Measurements from ENCODE around the gene UNC50.
A peak's percentile ranks its signal among the peaks of the same experiment; 100 is the strongest.

Gene UNC50

GRCh38 chr2:98605076-98605475 lies 3.3 kb upstream of the UNC50 start:
- H3K4me3 ChIP-seq (ENCODE audit: low read length) = no peak overlapping the region
- DNase-seq (ENCODE audit: low read depth, low spot score) = no peak

DNA sequence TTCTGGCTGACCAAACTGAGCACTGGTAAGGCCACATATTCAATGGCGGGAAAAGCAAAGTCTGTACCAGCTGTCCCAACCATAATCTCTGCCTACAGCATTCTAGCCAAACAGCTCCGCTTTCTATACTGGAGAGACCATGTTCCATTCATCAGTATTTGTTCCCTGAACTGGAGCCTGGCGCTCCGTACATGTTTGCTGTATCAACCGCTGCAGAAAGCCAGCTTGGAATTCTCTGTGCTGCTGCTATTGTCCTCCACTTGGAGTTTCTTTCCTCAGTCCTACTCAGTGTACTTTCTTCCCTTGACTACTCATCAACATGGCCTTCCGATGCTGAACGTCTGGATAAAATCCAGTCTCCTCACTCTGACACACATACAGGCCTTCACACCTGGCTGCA lies 2.0 kb upstream of the UNC50 start:
- H3K4me3 ChIP-seq (ENCODE audit: low read length) = no peak overlapping the region
- no peak for DNase-seq (ENCODE audit: low read depth, low spot score)

GRCh38 chr2:98607104-98607503 lies 1.3 kb upstream of the UNC50 start:
- peak overlapping the region; percentile 94 for H3K4me3 ChIP-seq (ENCODE audit: low read length)
- no peak for DNase-seq (ENCODE audit: low read depth, low spot score)

- DNase-seq (ENCODE audit: low read depth, low spot score) = no peak
- H3K4me3 ChIP-seq (ENCODE audit: low read length) = peak overlapping the region; percentile 94
Measured at GRCh38 chr2:98607741-98608115, 661 bp upstream of the UNC50 start.

- no peak for DNase-seq (ENCODE audit: low read depth, low spot score)
- H3K4me3 ChIP-seq (ENCODE audit: low read length) = peak overlapping the region; percentile 94
Measured at GRCh38 chr2:98608962-98609604, 694 bp downstream of the UNC50 start.

DNA sequence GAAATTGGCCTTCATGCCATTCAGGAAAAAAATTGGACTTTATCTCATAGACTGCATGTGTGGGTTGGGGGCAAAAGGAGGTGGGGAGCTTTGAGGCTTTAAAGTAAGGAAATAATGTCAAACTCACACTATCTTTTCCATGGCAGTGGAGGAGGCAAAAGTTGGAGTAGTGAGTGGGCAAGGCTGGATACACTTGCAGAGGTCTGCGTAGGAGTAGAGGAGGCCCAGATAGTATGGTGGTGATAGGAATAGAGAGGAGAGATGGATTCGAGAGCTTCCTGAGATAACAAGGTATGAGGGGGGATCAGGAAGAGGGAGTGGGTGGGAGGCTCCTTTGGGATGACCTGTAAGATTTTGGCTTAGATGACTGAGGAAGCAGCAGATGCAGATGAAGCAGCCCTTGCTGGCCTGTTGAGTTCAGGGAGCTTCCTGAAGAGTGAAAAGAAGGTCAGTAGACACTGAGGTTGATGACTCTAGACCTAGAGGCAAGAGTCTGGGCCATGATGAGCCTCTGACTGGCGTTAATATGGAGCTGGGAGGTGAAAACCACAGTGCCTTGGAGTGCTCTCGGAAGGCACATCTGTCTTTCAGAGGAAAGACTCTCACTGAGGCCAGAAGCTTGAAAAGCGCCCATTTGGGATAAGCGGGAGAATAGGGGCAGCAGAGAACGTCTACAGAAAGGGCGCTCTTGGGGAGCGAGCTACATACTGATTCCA lies 5.8 kb downstream of the UNC50 start:
- no peak overlapping the region for H3K4me3 ChIP-seq (ENCODE audit: low read length)
- no peak for DNase-seq (ENCODE audit: low read depth, low spot score)

DNA sequence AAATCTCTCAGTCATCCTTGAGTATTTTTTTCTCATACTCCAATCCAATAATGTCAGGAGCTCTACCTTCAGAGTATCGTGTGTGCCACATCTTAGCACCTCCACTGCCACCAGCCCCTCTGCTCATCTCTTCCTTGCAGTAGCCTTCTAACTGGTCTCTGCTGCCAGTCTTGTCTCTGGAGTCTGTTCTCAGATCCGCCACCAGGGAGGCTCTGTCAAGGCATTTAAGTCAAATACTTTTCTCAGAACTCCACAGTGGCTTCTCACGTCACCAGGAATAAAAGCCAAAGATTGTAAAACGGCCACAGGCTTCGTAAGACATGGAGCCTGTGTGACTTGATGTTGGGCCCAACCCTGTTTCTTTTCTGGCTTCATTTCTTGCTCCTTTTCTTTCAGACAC lies 7.1 kb downstream of the UNC50 start:
- H3K4me3 ChIP-seq (ENCODE audit: low read length) = no peak overlapping the region
- DNase-seq (ENCODE audit: low read depth, low spot score) = no peak

GRCh38 chr2:98617149-98617548 lies 8.8 kb downstream of the UNC50 start:
- H3K4me3 ChIP-seq (ENCODE audit: low read length) = no peak overlapping the region
- no peak for DNase-seq (ENCODE audit: low read depth, low spot score)

DNA sequence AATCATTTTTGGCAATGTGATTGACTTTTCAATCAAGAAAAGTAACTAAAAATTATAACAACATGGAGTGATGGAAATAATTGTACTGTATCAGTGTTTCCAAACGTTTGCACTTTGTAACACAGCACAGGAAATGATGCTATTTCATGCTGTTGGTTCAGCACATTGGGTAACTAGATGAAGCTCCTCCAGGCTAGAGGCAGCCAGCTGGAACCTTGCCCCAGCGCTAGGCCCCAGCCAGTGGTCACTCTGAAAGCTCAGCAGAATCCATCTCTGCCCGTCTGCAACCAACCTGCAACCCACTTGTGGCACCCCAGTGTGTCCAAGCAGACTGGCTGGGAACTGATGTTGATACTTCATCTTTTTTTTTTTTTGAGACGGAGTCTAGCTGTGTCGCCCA lies 15.3 kb downstream of the UNC50 start:
- DNase-seq (ENCODE audit: low read depth, low spot score) = no peak
- H3K4me3 ChIP-seq (ENCODE audit: low read length) = no peak overlapping the region

- H3K4me3 ChIP-seq (ENCODE audit: low read length) = no peak overlapping the region
- no peak for DNase-seq (ENCODE audit: low read depth, low spot score)
Measured at GRCh38 chr2:98632351-98632750, 24.0 kb downstream of the UNC50 start.

DNA sequence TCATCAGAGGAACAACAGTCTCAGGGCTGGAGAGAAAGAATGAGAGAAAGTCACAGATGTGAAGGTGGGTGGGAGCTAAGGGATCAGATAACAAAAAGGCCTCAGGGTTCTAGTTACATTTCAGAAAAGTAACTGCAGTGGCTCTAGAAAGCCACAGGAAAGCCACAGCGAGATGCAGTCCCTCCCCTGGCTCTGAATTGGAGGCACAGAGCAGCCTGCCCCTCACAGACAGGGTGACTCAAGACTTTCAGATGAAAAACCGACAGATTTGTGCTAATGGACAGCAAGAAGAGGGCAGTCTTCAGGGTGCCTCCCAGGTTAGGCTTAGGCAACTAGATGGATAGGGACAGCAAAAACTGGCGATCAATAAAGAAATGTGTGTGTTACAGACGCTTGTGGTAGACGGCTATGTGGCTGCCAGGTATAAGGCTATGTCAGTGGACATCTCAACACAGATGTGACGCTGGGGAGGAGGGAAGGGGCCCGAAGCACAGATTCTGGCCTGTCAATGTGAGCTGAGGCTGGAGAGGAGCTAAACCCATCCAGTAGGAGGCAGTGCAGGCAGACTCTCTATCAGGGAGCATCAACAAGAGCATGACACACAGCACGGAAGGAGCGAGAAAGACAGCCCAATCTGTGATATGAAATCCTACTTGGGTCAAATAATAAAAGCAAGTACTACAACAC lies 26.2 kb downstream of the UNC50 start:
- H3K4me3 ChIP-seq (ENCODE audit: low read length) = peak overlapping the region; percentile 17; the same call in 1 of the 2 replicates
- peak; percentile 88 for DNase-seq (ENCODE audit: low read depth, low spot score)

GRCh38 chr2:98637401-98638147 lies 29.2 kb downstream of the UNC50 start:
- DNase-seq (ENCODE audit: low read depth, low spot score) = peak; percentile 83
- peak overlapping the region; percentile 21 for H3K4me3 ChIP-seq (ENCODE audit: low read length)

DNA sequence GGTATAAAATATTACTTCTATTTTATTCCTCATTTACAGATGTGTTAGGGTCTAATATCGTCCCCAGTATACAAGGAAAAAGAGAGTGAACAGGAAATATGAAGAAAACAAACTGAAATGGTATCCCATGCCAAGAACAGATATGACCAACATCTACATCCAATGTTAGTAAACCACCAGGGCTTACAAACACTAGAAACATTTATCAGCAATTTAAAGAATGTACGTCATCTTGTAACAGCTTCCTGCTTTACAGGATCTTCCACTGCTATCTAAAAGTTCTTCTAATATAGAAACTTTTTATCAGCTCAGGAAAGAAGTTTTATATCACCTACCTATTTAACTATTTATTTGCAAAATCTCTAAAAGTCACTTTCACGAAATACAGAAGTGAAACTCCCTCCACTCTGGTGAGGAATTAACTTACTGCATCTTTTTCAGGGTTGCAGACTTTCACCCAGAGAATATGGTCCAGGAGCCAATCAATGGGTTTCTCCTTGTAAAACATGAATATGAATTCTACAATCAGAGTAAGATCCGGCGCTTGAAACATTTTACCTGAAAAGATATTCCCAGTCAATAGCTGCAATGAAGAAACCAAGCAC lies 35.2 kb downstream of the UNC50 start:
- no peak overlapping the region for H3K4me3 ChIP-seq (ENCODE audit: low read length)
- DNase-seq (ENCODE audit: low read depth, low spot score) = no peak

DNA sequence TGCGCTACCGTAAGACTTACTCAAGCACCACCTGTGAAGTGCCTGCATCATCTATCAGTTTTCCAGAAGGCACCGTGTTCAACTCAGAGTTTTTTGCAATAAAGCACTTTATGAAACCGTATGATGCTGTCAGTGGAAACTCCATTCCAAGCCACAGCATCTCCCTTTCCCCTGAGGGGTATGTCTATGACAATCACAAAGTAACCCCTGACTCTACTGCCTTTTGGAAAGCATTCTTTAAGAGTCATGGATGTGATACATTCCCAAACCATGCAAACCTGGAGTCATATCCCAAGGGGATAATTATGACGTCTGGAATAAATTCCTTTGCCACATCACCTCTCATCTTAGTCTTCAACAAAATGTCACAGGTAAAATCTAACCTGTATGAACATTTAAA lies 39.2 kb downstream of the UNC50 start:
- no peak for DNase-seq (ENCODE audit: low read depth, low spot score)
- no peak overlapping the region for H3K4me3 ChIP-seq (ENCODE audit: low read length)

DNA sequence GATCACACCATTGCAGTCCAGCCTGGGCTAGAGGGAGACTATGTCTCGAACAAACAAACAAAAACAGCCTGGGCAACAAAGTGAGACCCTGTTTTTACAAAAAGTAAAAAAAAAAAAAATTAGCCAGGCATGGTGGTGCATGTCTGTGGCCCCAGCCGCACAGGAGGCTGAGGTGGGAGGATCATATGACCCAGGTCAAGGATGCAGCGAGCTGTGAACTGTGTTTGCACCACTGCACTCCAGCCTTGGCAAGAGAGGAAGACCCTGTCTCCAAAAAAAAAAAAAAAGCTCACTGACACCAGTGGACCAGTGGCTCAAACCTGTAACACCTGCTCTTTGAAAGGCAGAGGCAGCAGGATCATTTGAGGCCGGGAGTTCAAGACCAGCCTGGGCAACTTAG lies 40.1 kb downstream of the UNC50 start:
- DNase-seq (ENCODE audit: low read depth, low spot score) = no peak
- H3K4me3 ChIP-seq (ENCODE audit: low read length) = no peak overlapping the region

GRCh38 chr2:98649135-98649991 lies 41.0 kb downstream of the UNC50 start:
- no peak overlapping the region for H3K4me3 ChIP-seq (ENCODE audit: low read length)
- peak; percentile 94 for DNase-seq (ENCODE audit: low read depth, low spot score)

- DNase-seq (ENCODE audit: low read depth, low spot score) = no peak
- H3K4me3 ChIP-seq (ENCODE audit: low read length) = no peak overlapping the region
Measured at GRCh38 chr2:98649992-98650375, 41.6 kb downstream of the UNC50 start.

GRCh38 chr2:98650998-98651397 lies 42.6 kb downstream of the UNC50 start:
- DNase-seq (ENCODE audit: low read depth, low spot score) = no peak
- no peak overlapping the region for H3K4me3 ChIP-seq (ENCODE audit: low read length)

All from Jurkat, Clone E6-1 (cell line).